Measurements from ENCODE around the gene ARL11.

The ARL11 gene

DNA sequence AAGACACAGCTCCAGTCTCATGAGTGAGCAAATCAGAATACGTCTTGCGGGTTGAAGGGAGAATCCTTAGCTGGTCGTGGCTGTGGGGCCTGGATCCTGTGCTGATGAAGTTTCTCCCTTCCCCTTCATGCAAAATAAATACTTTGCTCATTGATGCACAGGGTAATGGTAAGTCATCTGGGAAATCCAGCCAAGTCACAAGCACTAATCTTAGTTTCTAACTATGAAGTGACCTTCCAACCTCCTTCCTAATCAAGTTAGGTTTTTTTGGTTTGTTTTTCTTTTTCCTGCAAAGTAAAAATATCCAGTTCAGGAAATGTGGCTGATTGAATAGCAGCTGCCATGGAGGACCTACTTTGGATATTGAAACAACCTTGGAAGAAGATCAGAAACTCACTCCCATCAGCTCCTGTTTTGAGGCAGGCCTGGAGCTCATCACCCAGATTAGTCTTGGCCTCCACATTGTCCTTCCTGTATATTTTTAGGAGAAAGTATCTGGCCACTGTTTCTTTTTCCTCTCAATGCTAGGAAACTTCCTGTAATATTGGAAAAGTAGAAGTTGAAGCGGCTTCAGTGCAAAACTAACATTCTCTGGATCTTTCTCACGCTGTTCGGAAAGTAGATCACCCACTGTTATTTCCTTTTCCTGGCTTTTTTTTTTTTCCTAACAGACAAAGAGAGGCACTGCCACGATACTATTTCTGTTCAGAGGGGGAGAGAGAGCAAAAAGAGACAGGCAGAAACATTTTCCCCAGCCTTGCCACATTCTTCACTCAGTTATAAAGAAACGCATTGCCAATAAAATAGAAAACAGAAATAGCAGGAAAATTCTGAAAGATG is 12.3 kb upstream of the ARL11 start:
- no peak for DNase-seq

DNA sequence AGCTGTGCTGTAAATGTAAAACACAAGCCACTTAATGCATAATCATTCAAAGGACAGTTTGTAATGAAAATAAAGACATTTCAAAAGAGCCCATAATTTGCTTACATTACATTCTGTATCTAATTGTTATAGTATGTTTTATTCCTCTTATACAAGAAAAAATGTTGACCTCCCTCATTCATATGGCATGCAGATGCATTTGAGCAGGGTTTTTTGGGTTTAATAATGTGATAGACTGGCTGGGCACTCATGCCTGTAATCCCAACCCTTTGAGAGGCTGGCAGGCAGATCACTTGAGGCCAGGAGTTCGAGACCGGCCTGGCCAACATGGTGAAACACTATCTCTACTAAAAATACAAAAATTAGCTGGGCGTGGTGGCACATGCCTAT is 11.6 kb upstream of the ARL11 start:
- DNase-seq, result no peak

DNA sequence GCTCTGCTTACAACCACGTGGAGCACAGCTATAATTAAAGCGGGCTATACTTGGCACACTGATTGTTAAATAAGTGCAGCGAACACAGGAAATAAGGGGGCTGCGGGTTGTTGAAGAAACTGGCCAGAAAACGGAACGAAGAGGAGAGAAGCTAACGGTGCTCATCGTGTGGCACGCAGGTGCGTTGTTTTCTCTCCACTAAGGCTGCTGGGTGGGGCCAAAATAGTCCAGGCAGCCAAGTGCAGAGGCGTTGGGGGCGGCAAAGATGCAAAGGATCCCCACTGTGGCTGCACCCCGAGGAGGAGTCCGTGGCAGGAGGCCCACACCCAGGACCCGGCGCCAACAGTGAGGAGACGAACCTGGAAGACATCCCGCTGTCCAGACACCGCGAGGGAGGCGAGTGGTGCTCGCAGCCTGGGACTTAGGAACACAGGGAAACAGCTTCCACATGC is 8.1 kb upstream of the ARL11 start:
- DNase-seq, result no peak

DNA sequence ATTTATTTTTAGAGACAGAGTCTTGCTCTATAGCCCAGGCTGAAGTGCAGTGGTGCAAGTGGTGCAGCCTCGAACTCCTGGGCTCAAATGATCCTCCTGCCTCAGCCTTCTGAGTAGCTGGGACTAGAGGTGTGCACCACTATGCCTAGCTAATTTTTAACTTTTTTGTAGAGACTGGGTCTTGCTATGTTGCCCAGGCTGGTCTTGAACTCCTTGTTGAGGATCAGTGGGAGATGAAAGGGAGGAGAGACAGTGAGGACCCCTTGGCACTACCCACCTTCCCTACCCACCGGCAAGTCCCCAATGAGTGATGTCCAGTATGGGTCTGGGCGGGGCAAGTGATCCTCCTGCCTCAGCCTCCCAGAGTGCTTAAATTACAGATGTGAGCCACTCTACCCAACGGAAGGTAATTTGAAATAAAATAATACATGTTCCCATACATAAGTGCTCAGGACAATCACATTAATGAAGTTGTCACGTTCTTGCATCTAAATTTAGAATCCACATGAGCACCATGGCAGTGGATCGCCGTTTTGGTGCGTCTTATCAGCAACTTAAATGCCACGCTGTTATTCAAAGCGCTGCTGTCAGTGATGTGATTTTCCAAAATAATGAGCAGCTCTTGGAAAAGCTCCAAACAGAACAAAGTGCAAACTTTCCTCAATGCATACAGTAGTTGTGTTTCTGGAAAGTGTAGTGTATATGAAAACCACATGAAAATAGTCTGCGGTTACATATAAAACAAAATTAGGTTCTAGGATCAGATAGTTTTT is 5.9 kb upstream of the ARL11 start:
- no peak for DNase-seq

DNA sequence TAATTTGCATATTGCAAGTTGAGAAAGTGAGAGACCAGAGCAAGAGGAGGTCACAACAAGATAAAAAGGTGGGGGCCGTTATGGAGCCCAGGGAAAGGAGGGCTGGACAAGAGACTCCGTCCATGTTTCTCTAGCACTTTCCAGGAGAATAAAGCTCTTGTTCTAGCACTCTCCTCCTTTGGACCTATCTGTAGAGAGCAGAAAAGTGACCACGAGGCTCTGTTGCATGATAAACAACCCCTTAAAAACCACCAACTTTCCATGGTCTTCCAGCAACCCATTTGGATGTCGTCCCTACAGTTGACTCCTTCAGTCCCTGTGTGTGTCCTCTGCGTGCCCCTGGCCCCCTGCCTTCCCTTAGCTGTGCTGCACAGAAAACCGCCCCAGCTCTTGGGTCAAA is 4.1 kb upstream of the ARL11 start:
- no peak for DNase-seq

DNA sequence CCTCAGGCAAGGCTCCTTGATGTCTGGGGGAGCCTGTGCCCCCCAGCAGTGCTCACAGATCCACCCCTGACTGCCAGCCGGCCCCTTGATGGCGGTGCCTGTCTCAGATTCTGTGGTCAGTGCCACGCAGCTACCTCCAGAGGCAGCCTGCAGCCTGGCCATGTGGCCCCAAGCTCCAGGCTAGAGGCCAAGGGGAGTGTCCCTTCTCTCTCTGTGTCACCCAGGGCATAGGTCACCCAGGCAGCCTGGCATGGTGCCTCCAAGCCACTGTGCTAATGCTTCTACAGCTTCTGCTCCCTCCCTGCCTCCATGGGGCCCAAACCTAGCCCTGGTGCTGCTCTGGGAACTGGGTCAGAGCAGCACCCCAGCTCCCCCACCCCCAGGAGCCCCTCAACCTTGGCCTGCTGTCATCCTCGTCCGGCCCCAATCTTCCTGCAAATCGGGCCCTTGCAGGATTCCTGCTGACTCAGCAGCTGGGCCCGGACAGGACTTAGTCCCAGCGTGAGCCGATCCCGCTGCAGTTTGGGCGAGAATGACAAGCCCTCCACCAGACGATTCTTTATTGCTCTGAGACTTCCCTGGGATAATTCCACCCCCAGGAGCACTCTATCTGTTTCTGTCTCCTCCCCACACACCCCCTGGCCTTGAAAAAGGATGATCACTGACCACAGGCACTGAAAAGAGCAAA is 2.8 kb upstream of the ARL11 start:
- no peak for DNase-seq

DNA sequence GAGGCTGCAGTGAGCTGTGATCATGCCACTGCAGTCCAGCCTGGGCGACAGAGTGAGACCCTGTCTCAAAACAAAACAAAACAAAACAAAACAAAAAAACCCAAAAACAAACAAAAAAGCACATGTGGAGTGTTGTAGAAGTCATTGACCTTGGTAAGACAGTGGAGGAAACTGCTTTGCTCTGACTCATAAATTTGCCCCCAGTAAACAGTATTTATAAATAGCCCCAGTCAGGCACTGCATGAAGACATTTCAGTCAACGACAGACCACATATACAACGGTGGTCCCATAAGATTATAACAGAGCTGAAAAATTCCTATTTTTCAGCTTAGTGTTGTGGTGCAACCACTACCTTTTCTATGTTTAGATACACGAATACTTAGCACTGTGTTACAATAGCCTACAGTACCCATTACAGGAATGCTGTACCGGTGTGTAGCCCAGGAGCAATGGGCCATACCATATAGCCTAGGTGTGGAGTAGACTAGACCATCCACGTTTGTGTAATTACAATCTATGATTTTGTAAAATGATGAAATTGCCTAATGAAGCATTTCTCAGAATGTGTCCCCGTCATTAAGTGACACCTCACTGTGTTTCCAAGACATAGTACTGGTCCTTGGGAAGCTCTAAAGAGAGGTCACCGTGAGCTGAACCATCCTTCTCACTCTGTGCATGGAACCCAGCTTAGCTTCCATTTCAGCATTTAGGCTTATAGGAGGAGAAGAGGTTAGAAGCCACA is 1.1 kb downstream of the ARL11 start:
- no peak for DNase-seq

DNA sequence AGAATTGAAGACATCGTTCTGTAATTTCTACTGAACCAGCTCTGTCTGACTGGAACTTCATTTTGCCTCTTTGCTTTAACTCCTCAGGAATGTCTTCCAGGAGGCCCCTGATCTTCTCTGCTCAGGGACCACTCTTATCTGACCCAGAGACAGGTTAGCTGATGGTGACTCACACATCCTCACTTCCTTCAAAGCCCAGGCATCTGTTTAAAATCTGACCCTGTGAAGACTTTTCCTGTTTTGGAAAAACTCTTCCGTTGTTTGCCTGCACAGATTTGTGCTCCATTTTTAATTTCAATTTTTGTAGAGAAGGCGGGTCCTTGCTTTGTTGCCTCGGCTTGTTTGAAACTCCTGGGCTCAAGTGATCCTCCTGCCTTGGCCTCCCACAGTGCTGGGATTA is 1.6 kb downstream of the ARL11 start:
- no peak for DNase-seq

DNA sequence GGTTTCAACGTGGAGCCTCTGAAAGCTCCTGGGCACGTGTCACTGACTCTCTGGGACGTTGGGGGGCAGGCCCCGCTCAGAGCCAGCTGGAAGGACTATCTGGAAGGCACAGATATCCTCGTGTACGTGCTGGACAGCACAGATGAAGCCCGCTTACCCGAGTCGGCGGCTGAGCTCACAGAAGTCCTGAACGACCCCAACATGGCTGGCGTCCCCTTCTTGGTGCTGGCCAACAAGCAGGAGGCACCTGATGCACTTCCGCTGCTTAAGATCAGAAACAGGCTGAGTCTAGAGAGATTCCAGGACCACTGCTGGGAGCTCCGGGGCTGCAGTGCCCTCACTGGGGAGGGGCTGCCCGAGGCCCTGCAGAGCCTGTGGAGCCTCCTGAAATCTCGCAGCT is 2.3 kb downstream of the ARL11 start:
- no peak for DNase-seq

DNA sequence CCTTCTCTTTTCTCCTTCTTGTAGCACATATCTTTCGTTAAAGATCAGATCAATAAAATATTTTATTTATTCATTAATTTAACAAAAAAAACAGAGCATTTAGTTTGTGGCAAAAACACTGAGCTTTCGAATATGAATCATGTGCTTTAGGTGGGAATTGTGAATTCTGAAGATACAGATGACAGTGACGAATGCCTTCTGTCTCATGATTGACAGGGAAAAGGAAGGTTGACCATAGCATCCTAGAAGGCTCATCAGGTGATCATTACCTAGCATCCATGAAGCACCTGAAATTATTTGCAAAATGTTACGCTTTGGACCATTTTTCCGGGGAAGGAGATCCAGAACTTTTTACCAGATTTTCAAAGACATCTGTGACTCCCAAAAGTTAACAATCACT is 3.8 kb downstream of the ARL11 start:
- no peak for DNase-seq

DNA sequence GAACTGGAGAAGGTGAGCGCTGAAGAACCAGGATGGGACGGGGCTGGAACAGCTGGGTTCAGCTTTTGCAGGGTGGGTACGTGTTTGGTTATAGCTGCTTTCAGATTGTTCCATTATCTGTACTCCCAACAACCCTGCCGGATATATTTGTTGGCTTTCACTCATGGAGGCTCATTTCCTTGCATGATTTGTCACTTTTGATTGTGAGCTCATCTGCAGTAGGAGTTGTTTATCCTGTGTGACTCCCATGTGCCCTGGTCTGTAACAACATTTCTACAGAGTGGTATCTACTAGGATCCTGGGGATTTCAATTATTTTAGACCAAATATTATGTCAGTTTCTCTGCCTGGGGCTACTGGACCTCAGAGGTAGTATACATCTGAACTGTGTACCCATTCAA is 5.4 kb downstream of the ARL11 start:
- DNase-seq, result no peak

DNA sequence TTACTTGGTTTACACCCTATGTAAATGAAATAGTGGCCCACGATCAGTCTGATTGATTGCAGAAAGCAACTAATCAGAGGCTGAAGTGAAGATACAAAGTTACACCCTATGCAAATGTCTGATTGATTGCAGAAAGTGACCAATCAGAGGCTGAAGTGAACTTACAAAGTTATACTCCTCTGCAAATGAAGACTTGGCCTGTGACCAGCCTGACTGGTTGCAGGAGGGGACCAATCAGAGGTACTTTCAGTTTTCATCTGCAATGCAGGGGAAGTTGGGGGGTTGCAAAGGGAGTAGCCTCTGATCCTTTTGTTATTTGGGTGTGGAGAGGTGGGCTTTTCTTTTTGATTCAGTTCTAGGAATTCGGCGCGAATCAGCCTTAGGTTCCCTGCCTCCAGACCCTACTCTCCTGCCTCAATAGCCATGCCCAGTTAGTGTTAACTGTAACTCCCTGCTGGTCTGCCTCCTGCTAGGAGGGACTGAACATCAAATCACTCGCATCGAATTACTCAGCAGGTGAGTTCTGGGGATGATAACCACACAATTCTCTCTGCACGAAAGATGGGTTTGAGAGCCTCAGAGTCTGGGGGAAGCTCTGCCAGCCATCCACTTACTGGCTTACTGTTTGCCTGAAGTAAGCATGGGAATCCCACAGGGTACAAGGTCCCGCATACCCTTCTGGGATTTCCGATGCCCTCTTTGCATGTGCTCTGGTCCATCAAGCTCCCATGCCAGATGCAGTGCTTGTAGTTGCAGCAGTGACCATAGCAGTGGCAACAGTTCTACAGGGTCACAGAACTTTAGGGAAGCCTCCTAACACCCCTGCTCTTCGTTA is 7.5 kb downstream of the ARL11 start:
- DNase-seq, result peak; percentile 13

DNA sequence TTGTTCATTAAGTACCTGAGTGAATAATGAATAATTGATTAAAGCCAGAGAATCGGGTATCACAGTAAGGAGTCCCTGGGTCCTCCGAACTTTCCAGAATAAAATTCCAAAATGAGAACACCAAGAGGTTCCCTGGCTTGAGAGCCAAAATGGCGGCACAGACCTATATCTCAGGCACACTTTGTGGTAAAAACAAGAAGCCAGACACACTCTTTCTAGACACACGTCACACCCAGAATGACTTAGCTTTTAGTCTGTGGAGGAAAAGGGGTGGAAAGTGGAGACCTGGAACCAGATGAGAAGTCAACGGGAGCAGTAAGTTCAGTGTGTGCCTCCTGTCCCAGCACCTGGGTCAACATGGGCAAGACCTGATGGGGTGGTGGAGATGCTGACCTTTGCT is 8.4 kb downstream of the ARL11 start:
- no peak for DNase-seq

DNA sequence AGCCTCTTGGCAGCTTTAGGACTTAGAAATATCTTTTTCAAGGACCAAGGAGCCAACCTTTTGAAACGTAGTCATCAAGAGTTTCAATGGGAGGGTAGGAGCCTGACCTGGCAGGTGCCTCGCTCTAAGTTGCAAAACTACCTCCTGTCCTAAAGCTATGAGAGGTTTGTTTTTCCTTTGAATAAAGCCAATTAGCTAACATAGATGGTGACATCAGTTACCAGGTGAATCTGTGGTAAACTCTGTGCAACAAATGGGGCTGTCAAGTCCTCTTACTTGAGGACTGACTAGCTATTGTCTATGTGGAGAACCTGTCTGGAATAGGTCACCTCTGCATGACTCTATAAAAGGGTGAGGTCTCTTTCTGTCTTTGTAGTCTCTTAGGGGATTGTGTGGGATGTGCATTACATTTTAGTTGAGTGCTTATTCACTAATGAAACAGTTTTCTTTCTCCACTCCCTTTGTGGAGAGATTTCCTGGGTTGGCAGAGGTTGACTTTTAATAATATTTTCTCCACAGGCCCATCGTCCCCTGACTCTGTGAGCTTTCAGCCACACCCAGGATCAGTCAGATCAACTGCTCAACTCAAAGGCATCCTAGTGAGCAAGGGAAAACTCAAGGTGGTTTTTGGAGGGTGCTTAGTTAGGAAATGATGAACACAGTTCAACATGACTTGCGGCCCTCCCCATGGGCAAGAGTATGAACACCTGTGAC is 9.9 kb downstream of the ARL11 start:
- no peak for DNase-seq

DNA sequence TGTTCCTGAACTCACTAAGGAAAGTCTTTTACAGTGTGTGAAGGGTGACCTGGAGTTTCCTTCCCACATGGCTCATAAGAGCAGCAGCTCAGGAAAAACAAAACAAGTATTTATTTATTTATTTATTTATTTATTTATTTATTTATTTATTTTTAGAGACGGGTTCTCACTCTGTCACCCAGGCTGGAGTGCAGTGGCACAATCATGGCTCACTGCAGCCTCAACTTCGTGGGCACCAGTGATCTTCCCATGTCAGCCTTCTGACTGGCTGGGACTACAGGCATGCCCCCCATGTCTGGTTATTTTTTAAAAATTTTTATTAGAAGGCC is 10.4 kb downstream of the ARL11 start:
- no peak for DNase-seq

DNA sequence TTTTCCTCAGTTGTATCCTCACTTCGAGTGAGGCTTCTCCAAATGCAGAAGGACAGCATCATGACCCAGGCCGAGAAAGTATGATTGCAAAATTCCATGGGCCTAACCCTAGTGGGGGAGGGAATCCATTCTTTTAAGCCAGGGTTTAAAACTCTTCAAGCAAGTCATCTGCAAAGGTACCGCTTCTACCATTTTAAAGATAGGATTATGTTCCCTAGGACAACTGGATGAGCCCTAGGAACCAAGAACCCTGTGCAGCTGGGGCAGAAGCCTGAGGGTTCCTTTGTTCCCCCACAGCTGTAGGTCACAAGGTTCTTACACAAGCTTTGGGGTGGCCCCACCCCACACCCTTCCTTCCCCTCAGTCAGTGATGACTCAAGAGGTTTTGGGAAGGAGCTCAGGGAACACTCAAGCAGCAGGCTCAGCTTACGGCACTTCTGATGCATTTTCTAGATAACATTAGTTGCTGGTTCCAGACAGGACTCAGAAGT is 13.5 kb downstream of the ARL11 start:
- no peak for DNase-seq

DNA sequence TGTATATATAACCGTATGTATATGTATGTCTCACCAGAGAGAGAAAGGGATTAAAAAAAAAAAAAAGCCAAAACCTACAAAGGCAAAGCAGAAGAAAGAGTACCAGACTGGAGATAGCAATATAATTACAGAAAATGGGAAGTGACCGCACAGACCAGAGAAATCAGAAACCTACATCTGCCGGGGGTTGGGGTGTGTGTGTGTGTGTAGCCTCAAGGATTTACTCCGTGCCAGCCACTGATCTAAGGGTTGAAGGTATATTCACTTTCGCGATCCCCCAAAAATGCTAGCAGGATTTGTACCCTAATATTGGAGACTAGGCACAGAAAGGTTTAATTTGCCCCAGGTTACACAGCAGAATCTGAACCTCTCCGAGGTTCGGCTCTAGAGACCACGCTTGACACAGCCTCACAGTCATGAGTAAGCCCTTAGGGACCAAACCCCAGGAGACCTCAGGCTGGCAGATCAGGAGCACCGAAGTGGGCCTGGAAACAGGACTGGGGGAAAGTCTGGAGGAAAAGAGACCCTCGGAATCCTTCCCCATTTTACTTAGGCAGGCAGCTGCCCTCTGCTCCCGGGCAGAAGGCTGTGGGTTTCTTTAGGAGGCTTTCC is 14.8 kb downstream of the ARL11 start:
- no peak for DNase-seq

DNA sequence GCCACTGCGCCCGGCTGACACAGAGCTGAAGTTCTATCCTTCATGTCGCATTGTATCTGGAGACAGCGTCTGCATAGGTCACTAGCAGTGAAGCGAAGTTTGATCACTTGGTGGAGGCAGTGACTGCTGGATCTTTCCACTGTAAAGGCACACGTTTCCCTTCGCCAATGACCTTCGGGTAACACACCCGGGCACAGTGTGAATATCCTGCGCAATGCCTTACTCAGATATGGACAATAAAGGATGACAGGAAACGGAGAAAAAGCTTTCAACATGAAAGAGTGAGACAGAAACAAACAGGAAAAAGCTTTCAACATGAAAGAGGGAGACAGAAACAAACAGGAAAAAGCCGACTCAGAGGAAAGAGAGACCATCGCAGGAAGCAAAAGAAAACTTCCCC is 17.1 kb downstream of the ARL11 start:
- DNase-seq, result no peak

DNA sequence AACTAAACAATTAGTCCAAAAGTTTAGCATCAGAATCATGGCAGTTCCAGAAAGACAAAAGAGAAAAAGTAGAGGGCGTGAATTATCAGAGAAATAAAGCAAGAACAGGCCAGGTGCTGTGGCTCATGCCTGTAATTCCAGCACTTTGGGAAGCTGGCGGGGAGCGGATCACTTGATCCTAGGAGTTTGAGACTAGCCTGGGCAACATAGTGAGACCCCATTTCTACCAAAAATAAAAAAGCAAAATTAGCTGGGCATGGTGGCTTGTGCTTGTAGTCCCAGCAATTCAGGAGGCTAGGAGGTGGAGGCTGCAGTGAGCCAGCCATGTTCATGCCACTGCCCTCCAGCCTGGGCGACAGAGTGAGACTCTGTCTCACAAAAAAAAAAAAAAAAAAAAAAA is 18.4 kb downstream of the ARL11 start:
- DNase-seq, result no peak

DNA sequence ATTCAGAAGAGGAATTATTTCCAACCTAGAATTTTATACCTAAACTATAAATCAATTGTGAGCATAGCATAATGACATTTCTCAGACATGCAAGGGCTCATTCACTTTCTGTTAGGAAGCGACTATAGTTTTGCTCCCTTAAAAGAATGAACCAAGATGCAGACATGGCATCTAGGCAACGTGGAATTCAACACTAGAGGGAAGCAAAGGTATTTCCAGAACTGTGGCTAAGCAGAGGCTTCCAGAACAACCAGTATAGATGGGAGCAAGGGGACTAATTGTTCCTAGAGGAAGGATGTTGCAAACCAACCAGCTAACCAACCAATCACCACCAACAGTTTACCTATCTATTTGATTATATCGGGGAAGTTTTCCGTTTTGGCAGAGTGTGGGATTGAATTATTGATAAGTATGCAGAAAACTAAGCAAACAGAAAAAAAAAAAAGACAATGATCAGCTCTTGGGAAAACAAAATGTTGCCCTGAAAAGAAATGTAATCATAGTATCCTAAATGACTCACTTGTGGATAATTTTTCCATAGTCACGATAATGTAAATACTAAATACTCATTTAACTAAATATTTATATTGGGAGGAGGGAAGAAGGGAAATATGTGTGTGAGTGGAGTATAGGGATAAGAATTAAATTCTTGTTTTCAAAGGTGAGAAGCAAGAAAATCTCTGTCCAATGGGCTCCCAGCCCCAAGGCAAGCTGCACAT is 21.1 kb downstream of the ARL11 start:
- DNase-seq, result no peak

All from activated naive CD4-positive, alpha-beta T cell treated with Interleukin-2 at 50 U/mL for 16 hours (primary cell).